GM19328 (cell line): Measurements from ENCODE around the gene SNX18.
"Not testable (repeated sequence)": the region's sequence is repeated elsewhere in the genome, so short reads cannot be mapped to it uniquely, and the experiment has no call there.

Experiments
- ATAC-seq: cut with Tn5 transposase; IDR thresholded peaks from one replicate; pipeline ENCODE4 v1.9.1; 2021; ENCODE audit warnings: mild to moderate bottlenecking, moderate library complexity; ENCODE audit not compliant: unreplicated experiment

The SNX18 gene

GRCh38 chr5:54517512-54518145 lies at the start of gene SNX18:
SNX18 (plus strand) TSS chr5:54517759; CDS start chr5:54517953, 194 bp downstream.
- peak; percentile 95 for ATAC-seq

- ATAC-seq = peak; percentile 67
These were observed 47.9 kb upstream of the SNX18 start for GRCh38 chr5:54469622-54470021.

- no peak for ATAC-seq
These were observed 47.4 kb upstream of the SNX18 start for GRCh38 chr5:54470128-54470527.

- ATAC-seq = no peak
These were observed 46.9 kb upstream of the SNX18 start for GRCh38 chr5:54470677-54471076.

GRCh38 chr5:54471398-54471797 lies 46.2 kb upstream of the SNX18 start:
- no peak for ATAC-seq

- ATAC-seq = no peak
These were observed 40.9 kb upstream of the SNX18 start for GRCh38 chr5:54476682-54477081.

GRCh38 chr5:54477941-54478478 lies 39.5 kb upstream of the SNX18 start:
- ATAC-seq = no peak

GRCh38 chr5:54480296-54480695 lies 37.3 kb upstream of the SNX18 start:
- no peak for ATAC-seq

- ATAC-seq = no peak
These were observed 33.2 kb upstream of the SNX18 start for GRCh38 chr5:54484219-54484894.

- not testable (repeated sequence) for ATAC-seq
These were observed 31.9 kb upstream of the SNX18 start for GRCh38 chr5:54485659-54486058.

GRCh38 chr5:54489648-54489979 lies 27.9 kb upstream of the SNX18 start:
- not testable (repeated sequence) for ATAC-seq

- no peak for ATAC-seq
These were observed 26.2 kb upstream of the SNX18 start for GRCh38 chr5:54491326-54491725.

- no peak for ATAC-seq
These were observed 25.4 kb upstream of the SNX18 start for GRCh38 chr5:54492178-54492577.

GRCh38 chr5:54495027-54495426 lies 22.5 kb upstream of the SNX18 start:
- no peak for ATAC-seq

GRCh38 chr5:54514291-54514690 lies 3.3 kb upstream of the SNX18 start:
- ATAC-seq = no peak

GRCh38 chr5:54514841-54515432 lies 2.6 kb upstream of the SNX18 start:
- no peak for ATAC-seq

GRCh38 chr5:54515634-54516033 lies 1.9 kb upstream of the SNX18 start:
- no peak for ATAC-seq

GRCh38 chr5:54516051-54516655 lies 1.4 kb upstream of the SNX18 start:
- no peak for ATAC-seq

- ATAC-seq = no peak
These were observed 416 bp upstream of the SNX18 start for GRCh38 chr5:54517174-54517511.

- peak; percentile 32 for ATAC-seq
These were observed 723 bp downstream of the SNX18 start for GRCh38 chr5:54518146-54518817.

GRCh38 chr5:54518818-54519508 lies 1.4 kb downstream of the SNX18 start:
- ATAC-seq = no peak
